WI38 (cell line): Measurements from ENCODE around the gene ZDHHC13.

Experiments used
- H3K4me3 ChIP-seq: 2 replicates; pipeline ENCODE4 v1.5.1; 2011; ENCODE audit warnings: low read depth, mild to moderate bottlenecking, control low read depth, low read length
- TF ChIP-seq, protein P1 (sequence below): IDR thresholded peaks from 2 replicates; pipeline ENCODE4 v1.5.1; 2012; ENCODE audit warnings: low read depth, mild to moderate bottlenecking, control low read depth, low read length

The ZDHHC13 gene

DNA sequence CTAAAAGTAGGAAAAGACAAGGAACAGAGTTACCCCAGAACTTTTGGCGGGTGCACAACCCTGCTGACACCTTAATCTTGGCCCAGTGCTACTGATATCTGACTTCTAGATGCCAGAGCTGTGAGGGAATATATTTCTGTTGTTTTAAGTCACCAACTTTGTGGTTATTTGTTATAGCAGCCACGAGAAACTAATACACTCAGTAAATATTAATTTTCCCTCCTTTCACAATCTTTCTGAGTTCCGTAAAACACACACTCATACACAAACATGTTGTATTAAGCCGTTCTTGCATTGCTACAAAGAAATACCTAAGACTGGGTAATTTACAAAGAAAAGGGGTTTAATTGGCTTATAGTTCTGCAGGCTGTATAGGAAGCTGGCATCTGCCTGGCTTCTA is 16.1 kb upstream of the ZDHHC13 start:
- no peak overlapping the region for H3K4me3 ChIP-seq
- TF ChIP-seq, protein P1, sequence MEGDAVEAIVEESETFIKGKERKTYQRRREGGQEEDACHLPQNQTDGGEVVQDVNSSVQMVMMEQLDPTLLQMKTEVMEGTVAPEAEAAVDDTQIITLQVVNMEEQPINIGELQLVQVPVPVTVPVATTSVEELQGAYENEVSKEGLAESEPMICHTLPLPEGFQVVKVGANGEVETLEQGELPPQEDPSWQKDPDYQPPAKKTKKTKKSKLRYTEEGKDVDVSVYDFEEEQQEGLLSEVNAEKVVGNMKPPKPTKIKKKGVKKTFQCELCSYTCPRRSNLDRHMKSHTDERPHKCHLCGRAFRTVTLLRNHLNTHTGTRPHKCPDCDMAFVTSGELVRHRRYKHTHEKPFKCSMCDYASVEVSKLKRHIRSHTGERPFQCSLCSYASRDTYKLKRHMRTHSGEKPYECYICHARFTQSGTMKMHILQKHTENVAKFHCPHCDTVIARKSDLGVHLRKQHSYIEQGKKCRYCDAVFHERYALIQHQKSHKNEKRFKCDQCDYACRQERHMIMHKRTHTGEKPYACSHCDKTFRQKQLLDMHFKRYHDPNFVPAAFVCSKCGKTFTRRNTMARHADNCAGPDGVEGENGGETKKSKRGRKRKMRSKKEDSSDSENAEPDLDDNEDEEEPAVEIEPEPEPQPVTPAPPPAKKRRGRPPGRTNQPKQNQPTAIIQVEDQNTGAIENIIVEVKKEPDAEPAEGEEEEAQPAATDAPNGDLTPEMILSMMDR: no peak

DNA sequence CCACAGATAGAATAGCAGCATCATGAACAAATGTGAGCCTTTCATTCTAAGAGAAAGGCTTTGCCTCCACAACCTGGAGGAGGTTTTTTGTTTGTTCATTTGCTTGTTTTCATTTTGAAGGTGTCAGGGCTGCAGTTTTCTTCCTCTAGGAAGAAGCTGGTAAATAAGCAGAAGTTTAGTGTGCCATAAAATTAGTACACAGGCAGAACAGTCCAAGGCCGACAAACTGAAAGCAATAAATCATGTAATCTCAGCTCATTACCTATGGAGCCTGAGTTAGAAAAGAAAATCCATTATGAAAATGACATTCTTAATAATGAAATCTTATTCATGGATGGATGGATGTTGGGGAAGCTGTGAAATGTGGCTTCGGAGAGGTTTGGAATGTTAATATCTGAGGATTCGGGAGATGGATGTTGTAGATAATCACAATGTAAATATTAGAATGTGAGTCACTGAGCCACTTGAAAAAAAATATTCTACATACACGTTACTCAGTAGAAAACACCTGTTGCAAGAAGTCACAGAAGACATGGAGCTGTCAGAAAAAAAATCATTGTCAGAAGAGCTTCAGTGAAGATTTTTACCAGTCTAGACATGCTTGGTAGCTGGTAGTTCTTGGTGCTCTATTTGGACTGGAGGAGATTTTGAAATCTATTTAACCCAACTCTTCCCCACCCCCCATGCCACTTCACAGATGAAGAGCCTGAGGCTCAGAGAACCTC is 15.0 kb upstream of the ZDHHC13 start:
- H3K4me3 ChIP-seq: no peak overlapping the region

DNA sequence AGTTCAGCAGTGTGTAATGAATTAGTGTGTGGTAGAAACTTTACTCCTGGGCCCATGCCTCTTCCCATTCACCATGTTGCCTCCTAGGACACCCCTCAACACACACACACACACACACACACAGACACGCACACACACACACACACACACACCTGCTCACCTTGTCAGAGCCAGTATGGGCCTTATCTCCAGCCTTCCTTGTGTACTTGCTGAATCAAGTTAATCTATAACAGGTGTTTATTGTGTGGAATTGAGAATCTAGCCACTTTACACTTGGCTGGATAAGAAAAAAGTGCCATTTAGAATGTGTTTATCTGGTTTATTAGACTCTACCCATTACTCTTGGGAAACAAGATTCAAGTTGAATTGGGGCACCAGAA is 14.5 kb upstream of the ZDHHC13 start:
- TF ChIP-seq, protein P1: no peak
- no peak overlapping the region for H3K4me3 ChIP-seq

More for the DNA sequence above, 15.0 kb upstream of the ZDHHC13 start:
- TF ChIP-seq, protein P1: no peak

DNA sequence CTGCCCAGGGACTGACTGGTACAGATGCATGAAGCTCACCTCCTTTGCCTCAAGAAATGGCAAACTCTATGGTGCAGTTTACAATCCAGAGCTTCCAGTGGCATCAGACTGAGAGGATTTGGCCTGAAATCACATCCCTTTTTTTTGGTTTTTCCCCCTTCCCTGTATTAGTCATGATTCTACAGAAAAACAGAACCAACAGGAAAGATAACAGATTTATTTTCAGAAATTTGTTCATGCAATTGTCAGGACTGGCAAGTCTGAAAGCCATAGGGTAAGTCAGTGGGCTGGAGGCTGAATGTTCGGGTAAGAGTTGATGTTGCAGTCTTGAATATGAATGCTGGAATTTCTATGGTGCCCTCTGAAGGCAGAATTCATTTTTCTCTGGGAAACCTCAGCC is 12.0 kb upstream of the ZDHHC13 start:
- TF ChIP-seq, protein P1: no peak

DNA sequence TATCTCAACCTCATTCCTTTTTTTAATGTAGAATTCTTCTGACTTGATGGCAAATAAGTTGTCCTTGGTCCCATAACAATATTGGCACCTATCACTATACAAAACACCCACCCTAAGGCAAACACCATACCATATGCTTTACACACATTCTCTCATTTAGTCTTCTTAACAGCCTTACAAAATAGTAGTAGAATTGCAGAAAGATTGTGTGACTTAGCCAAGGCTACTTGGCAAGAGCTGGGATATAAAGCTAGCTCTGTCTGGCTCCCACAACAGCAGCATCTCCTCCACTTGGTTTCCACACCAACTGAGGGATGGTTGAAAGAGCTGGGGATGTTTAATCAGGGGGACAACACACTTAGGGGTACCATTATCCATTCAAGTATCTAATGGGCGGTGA is 9.8 kb upstream of the ZDHHC13 start:
- TF ChIP-seq, protein P1: no peak
- H3K4me3 ChIP-seq: no peak overlapping the region

More for the DNA sequence above, 12.0 kb upstream of the ZDHHC13 start:
- H3K4me3 ChIP-seq: no peak overlapping the region

DNA sequence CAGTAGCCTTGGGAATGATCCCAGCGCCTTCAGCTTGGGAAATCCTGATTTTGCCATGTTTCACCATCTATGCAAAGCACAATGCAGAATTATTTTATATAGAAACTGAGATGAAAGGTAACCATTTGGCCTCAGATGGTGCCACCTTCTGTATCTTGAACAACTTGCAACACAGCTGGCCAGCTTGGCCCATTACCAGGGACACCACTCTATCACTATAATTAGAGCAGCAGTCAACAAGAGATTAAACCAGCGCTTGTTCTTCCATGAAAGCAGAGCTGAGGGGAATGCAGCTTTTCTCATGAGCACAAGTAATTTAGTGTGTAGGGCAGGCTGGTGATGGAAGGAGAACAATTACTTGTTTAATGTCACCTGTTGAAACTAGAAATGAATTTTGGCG is 6.7 kb upstream of the ZDHHC13 start:
- no peak overlapping the region for H3K4me3 ChIP-seq
- TF ChIP-seq, protein P1: no peak

DNA sequence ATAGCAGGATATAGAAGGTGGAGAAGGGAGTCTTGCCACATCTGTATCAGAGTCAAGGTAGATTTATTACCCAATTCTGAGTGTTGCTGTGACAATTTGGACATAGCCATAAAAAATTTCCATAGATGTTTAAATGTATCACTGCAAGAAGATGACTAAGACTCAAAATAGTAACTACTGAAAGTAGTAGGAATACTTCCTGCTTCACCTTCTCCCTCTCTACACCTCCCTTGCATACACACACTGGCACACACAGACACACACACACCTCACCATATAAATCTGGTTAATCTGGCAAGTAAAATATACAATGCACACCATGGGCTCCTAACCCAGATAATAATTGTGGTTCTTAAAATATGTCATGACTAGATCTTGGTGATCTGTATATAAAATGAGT is 5.2 kb upstream of the ZDHHC13 start:
- H3K4me3 ChIP-seq: no peak overlapping the region
- TF ChIP-seq, protein P1: no peak
